ENCODE results near the gene RDH12.

- no peak for TF ChIP-seq POLR2AphosphoS5 (IDR thresholded peaks at IDR 0.05; ENCODE audit: insufficient read depth, low read depth, low read length)
- no peak for TF ChIP-seq EZH2 (IDR thresholded peaks at IDR 0.05; ENCODE audit: borderline replicate concordance, low read depth, low read length, severe bottlenecking)
- TF ChIP-seq CTCF (IDR thresholded peaks at IDR 0.05; ENCODE audit: extremely low read depth in 1 of 2, insufficient read depth in 1 of 2, low read depth in 1 of 2, low read length in 2 of 2): no peak
- no peak for TF ChIP-seq POLR2A (IDR thresholded peaks at IDR 0.05; ENCODE audit: low read depth, low read length)
- TF ChIP-seq MYC (IDR thresholded peaks at IDR 0.05; ENCODE audit: low read depth, low read length): no peak
- TF ChIP-seq MAX (IDR thresholded peaks at IDR 0.05; ENCODE audit: insufficient read depth, insufficient read length): no peak
- no peak for TF ChIP-seq JUN (IDR thresholded peaks at IDR 0.05; ENCODE audit: borderline replicate concordance, insufficient read depth, insufficient read length, low read depth)
- no peak for TF ChIP-seq GATA2 (IDR thresholded peaks at IDR 0.05; ENCODE audit: insufficient read depth, insufficient read length, low read depth, low read length)
Observed at GRCh38 chr14:67703997-67704396, 2.3 kb downstream of the RDH12 start.
